ENCODE results near the gene TNFRSF6B. TPM values are rescaled to one million over a fixed set of nuclear protein-coding genes. Genes with fewer than 3 reads are reported as not detected.
A peak's percentile ranks its signal among the peaks of the same experiment; 100 is the strongest.

The TNFRSF6B gene
- total RNA-seq, 1 experiment from 2014 or later: not detected

- Histone ChIP-seq H3K36me3 (replicated peaks; ENCODE audit: control insufficient read depth, insufficient read depth, low read length) (peaks cover 4% of the 10 kb centered on the region), H3K4me3 (ENCODE audit: insufficient read depth, low read depth, low read length) (peak overlapping the region; percentile 12), H3K27me3 (ENCODE audit: control insufficient read depth, insufficient read depth, low read length) (0 out of 2 replicates have a peak, but pooled peaks cover 2% of the 10 kb centered on the region)
- DNase-seq: peak; percentile 73
Measured at GRCh38 chr20:63736893-63737694, 40.6 kb downstream of the TNFRSF6B start.

GRCh38 chr20:63737695-63737944, 41.2 kb downstream of the TNFRSF6B start:
- DNase-seq: peak; percentile 76
- Histone ChIP-seq H3K27me3 (ENCODE audit: control insufficient read depth, insufficient read depth, low read length) (0 out of 2 replicates have a peak, but pooled peaks cover 2% of the 10 kb centered on the region), H3K36me3 (replicated peaks; ENCODE audit: control insufficient read depth, insufficient read depth, low read length) (peaks cover 4% of the 10 kb centered on the region), H3K4me3 (ENCODE audit: insufficient read depth, low read depth, low read length) (peak overlapping the region; percentile 37)

DNA sequence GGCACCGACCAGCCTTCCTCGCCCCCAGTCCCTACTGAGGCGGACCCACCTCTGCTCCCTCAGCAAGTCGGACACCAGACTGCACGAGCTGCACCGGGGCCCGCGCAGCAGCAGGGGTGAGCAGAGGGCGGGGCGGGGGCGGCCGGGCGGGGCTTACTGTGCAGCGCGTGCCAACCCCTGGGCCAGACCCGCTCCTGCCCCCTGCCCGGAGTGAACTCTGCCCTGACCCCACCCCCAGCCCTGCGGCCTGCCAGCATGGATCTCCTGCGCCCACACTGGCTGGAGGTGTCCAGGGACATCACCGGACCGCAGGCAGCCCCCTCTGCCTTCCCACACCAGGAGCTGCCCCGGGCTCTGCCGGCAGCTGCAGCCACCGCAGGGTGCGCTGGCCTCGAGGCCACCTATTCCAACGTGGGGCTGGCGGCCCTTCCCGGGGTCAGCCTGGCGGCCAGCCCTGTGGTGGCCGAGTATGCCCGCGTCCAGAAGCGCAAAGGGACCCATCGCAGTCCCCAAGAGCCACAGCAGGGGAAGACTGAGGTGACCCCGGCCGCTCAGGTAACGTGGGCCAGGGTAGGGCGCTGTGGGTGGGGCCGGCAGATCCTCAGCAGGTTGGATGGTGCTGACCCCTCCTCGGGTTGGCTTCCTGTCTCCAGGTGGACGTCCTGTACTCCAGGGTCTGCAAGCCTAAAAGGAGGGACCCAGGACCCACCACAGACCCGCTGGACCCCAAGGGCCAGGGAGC, 41.7 kb downstream of the TNFRSF6B start:
- peaks cover 2% of the 10 kb centered on the region; the same call in 1 of the 2 replicates for H3K36me3 ChIP-seq (replicated peaks; ENCODE audit: control insufficient read depth, insufficient read depth, low read length)
- DNase-seq: peak; percentile 76
- H3K27me3 ChIP-seq (ENCODE audit: control insufficient read depth, insufficient read depth, low read length): 0 out of 2 replicates have a peak, but pooled peaks cover 2% of the 10 kb centered on the region
- H3K4me3 ChIP-seq (ENCODE audit: insufficient read depth, low read depth, low read length): peak overlapping the region; percentile 37

DNA sequence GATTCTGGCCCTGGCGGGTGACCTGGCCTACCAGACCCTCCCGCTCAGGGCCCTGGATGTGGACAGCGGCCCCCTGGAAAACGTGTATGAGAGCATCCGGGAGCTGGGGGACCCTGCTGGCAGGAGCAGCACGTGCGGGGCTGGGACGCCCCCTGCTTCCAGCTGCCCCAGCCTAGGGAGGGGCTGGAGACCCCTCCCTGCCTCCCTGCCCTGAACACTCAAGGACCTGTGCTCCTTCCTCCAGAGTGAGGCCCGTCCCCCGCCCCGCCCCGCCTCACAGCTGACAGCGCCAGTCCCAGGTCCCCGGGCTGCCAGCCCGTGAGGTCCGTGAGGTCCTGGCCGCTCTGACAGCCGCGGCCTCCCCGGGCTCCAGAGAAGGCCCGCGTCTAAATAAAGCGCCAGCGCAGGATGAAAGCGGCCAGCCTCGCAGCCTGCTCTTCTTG, 42.3 kb downstream of the TNFRSF6B start:
- H3K27me3 ChIP-seq (ENCODE audit: control insufficient read depth, insufficient read depth, low read length): 0 out of 2 replicates have a peak, but pooled peaks cover 2% of the 10 kb centered on the region
- H3K4me3 ChIP-seq (ENCODE audit: insufficient read depth, low read depth, low read length): peak overlapping the region; percentile 53
- peaks cover 2% of the 10 kb centered on the region; the same call in 1 of the 2 replicates for H3K36me3 ChIP-seq (replicated peaks; ENCODE audit: control insufficient read depth, insufficient read depth, low read length)
- DNase-seq: no peak

- peak within 1 kb of the TSS; percentile 75 for H3K4me3 ChIP-seq (ENCODE audit: insufficient read depth, low read depth, low read length)
- peaks cover 1% of the 10 kb centered on the region; the same call in 1 of the 2 replicates for H3K36me3 ChIP-seq (replicated peaks; ENCODE audit: control insufficient read depth, insufficient read depth, low read length)
- H3K27me3 ChIP-seq (ENCODE audit: control insufficient read depth, insufficient read depth, low read length): 0 out of 2 replicates have a peak, but pooled peaks cover 2% of the 10 kb centered on the region
- DNase-seq: peak; percentile 100
Measured at GRCh38 chr20:63739130-63740069, 42.9 kb downstream of the TNFRSF6B start, which contains the start of gene SLC2A4RG. SLC2A4RG (plus strand) TSS chr20:63739776; CDS start chr20:63739913, 137 bp downstream.

GRCh38 chr20:63740070-63740626, 43.7 kb downstream of the TNFRSF6B start:
- Histone ChIP-seq H3K36me3 (replicated peaks; ENCODE audit: control insufficient read depth, insufficient read depth, low read length) (no peaks in the 10 kb centered on the region; the same call in 1 of the 2 replicates), H3K4me3 (ENCODE audit: insufficient read depth, low read depth, low read length) (peak overlapping the region; percentile 75), H3K27me3 (ENCODE audit: control insufficient read depth, insufficient read depth, low read length) (0 out of 2 replicates have a peak, but pooled peaks cover 2% of the 10 kb centered on the region)
- peak; percentile 97 for DNase-seq

DNA sequence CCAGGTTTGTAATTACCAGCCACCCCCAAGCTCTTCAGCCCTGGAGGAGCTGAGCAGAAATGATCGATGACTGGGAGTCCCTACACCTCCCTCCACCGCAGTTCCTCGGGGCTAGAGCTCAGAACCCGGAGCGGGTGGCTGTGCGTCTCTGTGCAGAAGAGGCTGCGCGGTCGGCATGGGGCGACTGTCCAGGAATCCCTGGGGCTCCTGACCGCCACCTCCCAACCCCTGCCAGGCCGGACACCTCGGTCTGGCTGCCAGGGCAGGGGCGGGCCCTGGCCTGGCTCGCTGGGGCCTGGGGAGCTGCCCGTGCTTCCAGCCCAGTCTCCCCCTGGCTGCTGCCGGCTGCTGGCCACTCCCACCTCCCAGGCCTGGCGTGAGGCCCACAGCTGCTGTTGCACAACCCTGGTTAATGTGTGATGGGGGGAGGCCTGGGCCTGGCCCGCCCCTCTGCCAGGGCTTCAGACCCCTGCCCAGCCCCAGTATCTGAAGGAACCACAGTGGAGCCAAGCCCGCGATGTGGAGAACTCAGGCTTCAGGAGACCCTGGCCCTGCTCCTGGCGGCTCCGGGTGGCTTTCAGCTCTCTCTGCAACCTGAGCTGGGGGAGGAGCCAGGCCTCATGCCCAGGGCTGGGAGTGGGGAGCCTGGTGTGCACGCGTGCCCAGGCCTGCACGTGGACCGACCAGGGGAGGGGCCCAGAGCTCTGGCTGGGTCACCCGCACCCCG, 44.3 kb downstream of the TNFRSF6B start:
- peak; percentile 96 for DNase-seq
- Histone ChIP-seq H3K27me3 (ENCODE audit: control insufficient read depth, insufficient read depth, low read length) (0 out of 2 replicates have a peak, but pooled peaks cover 2% of the 10 kb centered on the region), H3K4me3 (ENCODE audit: insufficient read depth, low read depth, low read length) (peak overlapping the region; percentile 75), H3K36me3 (replicated peaks; ENCODE audit: control insufficient read depth, insufficient read depth, low read length) (no peaks in the 10 kb centered on the region; the same call in 1 of the 2 replicates)

- Histone ChIP-seq H3K4me3 (ENCODE audit: insufficient read depth, low read depth, low read length) (no peak overlapping the region; the same call in 1 of the 2 replicates), H3K27me3 (ENCODE audit: control insufficient read depth, insufficient read depth, low read length) (0 out of 2 replicates have a peak, but pooled peaks cover 2% of the 10 kb centered on the region), H3K36me3 (replicated peaks; ENCODE audit: control insufficient read depth, insufficient read depth, low read length) (no peaks in the 10 kb centered on the region; the same call in 1 of the 2 replicates)
- DNase-seq: no peak
Measured at GRCh38 chr20:63741354-63741675, 44.9 kb downstream of the TNFRSF6B start.

DNA sequence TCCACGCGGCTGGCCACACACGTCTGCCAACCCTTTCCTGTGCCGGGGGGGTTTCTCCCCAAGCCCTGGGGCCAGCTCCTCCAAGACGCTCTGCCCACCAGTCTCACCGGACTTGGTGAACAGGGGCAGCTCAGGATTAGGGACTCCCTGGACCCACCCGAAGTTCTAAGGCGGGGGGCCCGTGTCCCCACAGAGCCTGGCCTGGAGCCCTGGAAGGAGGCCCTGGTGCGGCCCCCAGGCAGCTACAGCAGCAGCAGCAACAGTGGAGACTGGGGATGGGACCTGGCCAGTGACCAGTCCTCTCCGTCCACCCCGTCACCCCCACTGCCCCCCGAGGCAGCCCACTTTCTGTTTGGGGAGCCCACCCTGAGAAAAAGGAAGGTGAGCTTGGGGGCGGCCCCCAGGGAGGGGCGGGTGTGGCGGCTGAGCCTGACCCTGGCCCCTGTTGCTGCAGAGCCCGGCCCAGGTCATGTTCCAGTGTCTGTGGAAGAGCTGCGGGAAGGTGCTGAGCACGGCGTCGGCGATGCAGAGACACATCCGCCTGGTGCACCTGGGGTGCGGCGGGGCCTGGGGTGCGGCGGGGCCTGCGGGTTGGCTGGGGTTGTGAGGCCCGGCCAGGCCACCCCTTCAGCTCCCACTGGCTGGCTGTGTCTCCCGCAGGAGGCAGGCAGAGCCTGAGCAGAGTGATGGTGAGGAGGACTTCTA, 45.4 kb downstream of the TNFRSF6B start:
- peak; percentile 66 for DNase-seq
- peaks cover 1% of the 10 kb centered on the region; the same call in 1 of the 2 replicates for H3K36me3 ChIP-seq (replicated peaks; ENCODE audit: control insufficient read depth, insufficient read depth, low read length)
- no peak overlapping the region for H3K4me3 ChIP-seq (ENCODE audit: insufficient read depth, low read depth, low read length)
- H3K27me3 ChIP-seq (ENCODE audit: control insufficient read depth, insufficient read depth, low read length): 0 out of 2 replicates have a peak, but pooled peaks cover 2% of the 10 kb centered on the region

DNA sequence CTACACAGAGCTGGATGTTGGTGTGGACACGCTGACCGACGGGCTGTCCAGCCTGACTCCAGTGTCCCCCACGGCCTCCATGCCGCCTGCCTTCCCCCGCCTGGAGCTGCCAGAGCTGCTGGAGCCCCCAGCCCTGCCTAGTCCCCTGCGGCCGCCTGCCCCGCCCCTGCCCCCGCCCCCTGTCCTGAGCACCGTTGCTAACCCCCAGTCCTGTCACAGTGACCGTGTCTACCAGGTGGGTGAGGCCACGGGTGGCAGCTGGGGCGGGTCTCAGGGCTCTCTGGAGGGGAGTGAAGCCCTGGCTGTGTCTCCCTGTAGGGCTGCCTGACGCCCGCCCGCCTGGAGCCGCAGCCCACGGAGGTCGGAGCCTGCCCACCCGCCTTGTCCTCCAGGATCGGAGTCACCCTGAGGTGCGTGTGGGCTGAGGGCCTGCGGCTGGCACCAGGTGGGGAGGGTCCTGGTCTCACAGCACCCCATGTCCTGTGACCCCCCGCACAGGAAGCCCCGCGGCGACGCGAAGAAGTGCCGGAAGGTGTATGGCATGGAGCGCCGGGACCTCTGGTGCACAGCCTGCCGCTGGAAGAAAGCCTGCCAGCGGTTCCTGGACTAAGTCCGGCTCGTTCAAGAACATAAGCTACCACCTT, 46.1 kb downstream of the TNFRSF6B start:
- H3K36me3 ChIP-seq (replicated peaks; ENCODE audit: control insufficient read depth, insufficient read depth, low read length): peaks cover 1% of the 10 kb centered on the region; the same call in 1 of the 2 replicates
- no peak overlapping the region for H3K4me3 ChIP-seq (ENCODE audit: insufficient read depth, low read depth, low read length)
- peak; percentile 64 for DNase-seq
- 0 out of 2 replicates have a peak, but pooled peaks cover 2% of the 10 kb centered on the region for H3K27me3 ChIP-seq (ENCODE audit: control insufficient read depth, insufficient read depth, low read length)

DNA sequence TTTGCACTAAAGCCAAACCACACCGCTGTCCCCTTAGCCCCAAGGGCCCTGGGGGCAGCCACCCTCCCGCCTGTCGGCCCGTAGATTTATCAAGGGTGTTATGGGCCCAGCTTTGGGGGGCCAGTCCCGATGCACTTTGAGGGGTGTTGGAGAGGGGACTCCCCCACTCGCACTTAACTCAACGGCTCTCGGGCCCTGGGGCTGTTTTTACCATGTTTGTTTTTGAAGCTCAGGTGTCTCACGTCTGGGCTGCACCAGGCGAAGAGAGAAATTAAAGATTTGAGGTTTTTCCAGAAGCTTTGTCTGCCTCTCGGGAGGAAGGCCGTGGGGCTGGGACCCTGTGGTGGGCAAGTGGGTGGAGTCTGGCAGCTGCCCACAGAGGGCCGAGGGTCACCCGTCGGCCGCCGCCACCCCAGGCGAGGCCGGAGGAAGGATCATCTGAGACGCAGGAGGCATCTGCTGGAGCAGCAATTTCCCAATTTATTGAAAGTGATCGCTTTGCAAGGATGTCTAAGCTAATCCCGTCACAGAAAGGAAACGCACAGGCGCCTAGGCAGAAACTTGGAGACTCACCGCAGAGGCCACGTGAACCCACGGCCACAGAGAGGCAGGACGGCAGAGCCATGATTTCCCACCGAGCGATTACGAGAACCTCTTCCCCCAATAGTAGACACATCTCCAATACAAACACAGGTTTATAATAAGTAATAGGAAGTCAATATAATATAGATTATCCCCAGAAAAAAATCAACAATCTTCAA, 46.9 kb downstream of the TNFRSF6B start:
- Histone ChIP-seq H3K36me3 (replicated peaks; ENCODE audit: control insufficient read depth, insufficient read depth, low read length) (peaks cover 1% of the 10 kb centered on the region; the same call in 1 of the 2 replicates), H3K4me3 (ENCODE audit: insufficient read depth, low read depth, low read length) (no peak overlapping the region), H3K27me3 (ENCODE audit: control insufficient read depth, insufficient read depth, low read length) (0 out of 2 replicates have a peak, but pooled peaks cover under 1% of the 10 kb centered on the region)
- peak; percentile 59 for DNase-seq

GRCh38 chr20:63744158-63744557, 47.7 kb downstream of the TNFRSF6B start:
- no peak overlapping the region for H3K4me3 ChIP-seq (ENCODE audit: insufficient read depth, low read depth, low read length)
- DNase-seq: no peak
- no peaks in the 10 kb centered on the region for H3K27me3 ChIP-seq (ENCODE audit: control insufficient read depth, insufficient read depth, low read length)
- peaks cover 1% of the 10 kb centered on the region; the same call in 1 of the 2 replicates for H3K36me3 ChIP-seq (replicated peaks; ENCODE audit: control insufficient read depth, insufficient read depth, low read length)
